H1 (cell line): ENCODE measurements around the gene LRRTM4. TPM values are rescaled to one million over a fixed set of nuclear protein-coding genes. Genes with fewer than 3 reads are reported as not detected.

Experiments
- CTCF ChIA-PET: fragments of 300-600 bp; sonication (Branson Sonifier 250); formaldehyde crosslinking; loops from one replicate; lab custom pipeline; 2021; ENCODE audit not compliant: partially characterized antibody; lab: Charles Lee
- POLR2A ChIA-PET: fragments of 300-600 bp; sonication (Branson Sonifier 250); formaldehyde crosslinking; loops from one replicate; lab custom pipeline; 2021; ENCODE audit warnings: inconsistent platforms; ENCODE audit not compliant: partially characterized antibody; lab: Charles Lee
- DNase-seq, 2 experiments: peaks; one replicate each; pipeline versions ENCODE4 v3.0.0 to v3.0.0-alpha.2; 2010 to 2022; ENCODE audit warnings: low spot score in 2 of 2, low read depth in 1 of 2, mixed read lengths in 1 of 2
- FAIRE-seq: peaks from 2 replicates; lab custom pipeline; 2011; peaks lifted over from hg19 to GRCh38; lab: Jason Lieb, UNC
- H2AFZ ChIP-seq: 2 replicates; pipeline ENCODE4 v1.8.1; 2012; ENCODE audit warnings: low read length, inconsistent platforms
- H2AK5ac ChIP-seq: 2 replicates; pipeline ENCODE4 v1.6.1; 2013; ENCODE audit warnings: low read depth, low read length
- H2BK120ac ChIP-seq: replicated peaks from 2 replicates; pipeline ENCODE3; 2013; ENCODE audit warnings: low read depth, low read length, inconsistent platforms
- H2BK12ac ChIP-seq: 2 replicates; pipeline ENCODE4 v1.6.1; 2013; ENCODE audit warnings: low read depth, low read length
- H2BK15ac ChIP-seq: 2 replicates; pipeline ENCODE4 v1.6.1; 2013; ENCODE audit warnings: low read length
- H2BK20ac ChIP-seq: 2 replicates; pipeline ENCODE4 v1.6.1; 2013; ENCODE audit warnings: low read length
- H2BK5ac ChIP-seq: 2 replicates; pipeline ENCODE4 v1.6.1; 2013; ENCODE audit warnings: low read depth, low read length
- H3K14ac ChIP-seq: 2 replicates; pipeline ENCODE4 v1.6.1; 2013; ENCODE audit warnings: inconsistent platforms; ENCODE audit not compliant: insufficient read length
- H3K18ac ChIP-seq: 2 replicates; pipeline ENCODE4 v1.6.1; 2013; ENCODE audit warnings: low read length; ENCODE audit errors: extremely low read depth
- H3K23ac ChIP-seq: 2 replicates; pipeline ENCODE4 v1.6.1; 2013; ENCODE audit warnings: inconsistent platforms; ENCODE audit not compliant: insufficient read length
- H3K23me2 ChIP-seq: 2 replicates; pipeline ENCODE4 v1.6.1; 2013; ENCODE audit warnings: low read depth, low read length
- H3K27ac ChIP-seq: 2 replicates; pipeline ENCODE4 v1.6.1; 2011; ENCODE audit warnings: low read depth, low read length, inconsistent platforms
- H3K27me3 ChIP-seq, 4 experiments: replicated peaks in 1 of 4; 1 replicate in 1 of 4; 2 replicates in 3 of 4; pipeline versions ENCODE4 v1.6.1 to v1.8.1; 2011 to 2013; ENCODE audit warnings: low read length in 3 of 4, mild to moderate bottlenecking in 3 of 4, inconsistent platforms in 2 of 4, mixed read lengths in 2 of 4, moderate library complexity in 1 of 4; ENCODE audit not compliant: control insufficient read depth in 3 of 4, insufficient read depth in 3 of 4; ENCODE audit errors: extremely low read depth in 1 of 4
- H3K36me3 ChIP-seq, 4 experiments: 2 replicates each; pipeline versions ENCODE4 v1.6.1 to v1.8.1; 2011 to 2013; ENCODE audit warnings: mild to moderate bottlenecking in 4 of 4, low read length in 3 of 4, moderate library complexity in 2 of 4, control low read depth in 1 of 4, inconsistent platforms in 1 of 4; ENCODE audit not compliant: insufficient read depth in 4 of 4, control insufficient read depth in 2 of 4
- H3K4ac ChIP-seq: replicated peaks from 2 replicates; pipeline ENCODE3; 2013; ENCODE audit warnings: low read length, low read depth, mixed read lengths, inconsistent platforms; ENCODE audit not compliant: insufficient read length
- H3K4me1 ChIP-seq, 4 experiments: replicated peaks in 1 of 4; 1 replicate in 1 of 4; 2 replicates in 3 of 4; pipeline versions ENCODE4 v1.6.1 to v1.8.1; 2011 to 2013; ENCODE audit warnings: low read length in 3 of 4, inconsistent platforms in 2 of 4, mixed read lengths in 1 of 4; ENCODE audit not compliant: insufficient read depth in 4 of 4, control insufficient read depth in 3 of 4
- H3K4me2 ChIP-seq, 2 experiments: 2 replicates each; pipeline versions ENCODE4 v1.6.1 to v1.8.1; 2011 to 2013; ENCODE audit warnings: low read depth in 2 of 2, low read length in 2 of 2, control low read depth in 1 of 2, inconsistent platforms in 1 of 2, mild to moderate bottlenecking in 1 of 2; ENCODE audit not compliant: insufficient read depth in 1 of 2
- H3K4me3 ChIP-seq, 4 experiments: fragments of 200-600, 300-600 bp in 1 of 4; sonication (generic), shearing (Covaris generic), sonication (Bioruptor Twin) in 1 of 4; 2 replicates each; pipeline versions ENCODE4 v1.5.1 to v1.8.1; 2011 to 2016; ENCODE audit warnings: low read length in 4 of 4, low read depth in 3 of 4, control low read depth in 2 of 4, inconsistent platforms in 2 of 4, mild to moderate bottlenecking in 2 of 4, mixed read lengths in 1 of 4, moderate library complexity in 1 of 4; ENCODE audit not compliant: insufficient read depth in 2 of 4; ENCODE audit errors: extremely low read depth in 1 of 4
- H3K56ac ChIP-seq: replicated peaks from 2 replicates; pipeline ENCODE3; 2013; ENCODE audit warnings: low read depth, mild to moderate bottlenecking, mixed read lengths, low read length, inconsistent platforms; ENCODE audit not compliant: insufficient read length
- H3K79me1 ChIP-seq: 2 replicates; pipeline ENCODE4 v1.6.1; 2013; ENCODE audit warnings: low read depth, low read length, control low read depth
- H3K79me2 ChIP-seq, 2 experiments: 2 replicates each; pipeline versions ENCODE4 v1.6.1 to v1.8.1; 2012 to 2013; ENCODE audit warnings: low read length in 2 of 2, mild to moderate bottlenecking in 2 of 2, inconsistent platforms in 1 of 2; ENCODE audit not compliant: insufficient read depth in 2 of 2, control insufficient read depth in 1 of 2
- H3K9ac ChIP-seq, 4 experiments: replicated peaks in 1 of 4; 1 replicate in 1 of 4; 2 replicates in 3 of 4; pipeline versions ENCODE4 v1.6.1 to v1.8.1; 2011 to 2013; ENCODE audit warnings: low read depth in 3 of 4, low read length in 3 of 4, control low read depth in 2 of 4, mild to moderate bottlenecking in 2 of 4, moderate library complexity in 2 of 4, inconsistent platforms in 1 of 4; ENCODE audit errors: extremely low read depth in 1 of 4
- H3K9me3 ChIP-seq, 2 experiments: 2 replicates each; pipeline versions ENCODE4 v1.6.1 to v1.8.1; 2012 to 2013; ENCODE audit warnings: mild to moderate bottlenecking in 2 of 2, moderate library complexity in 2 of 2, control low read depth in 1 of 2, inconsistent platforms in 1 of 2, low read depth in 1 of 2, low read length in 1 of 2, mixed read lengths in 1 of 2; ENCODE audit not compliant: insufficient read depth in 2 of 2
- H4K20me1 ChIP-seq, 2 experiments: replicated peaks in 1 of 2; 2 replicates each; pipeline versions ENCODE3 to v1.8.1; 2011 to 2013; ENCODE audit warnings: inconsistent platforms in 2 of 2, low read length in 2 of 2, mild to moderate bottlenecking in 1 of 2; ENCODE audit not compliant: insufficient read depth in 2 of 2, control insufficient read depth in 1 of 2
- H4K5ac ChIP-seq: 2 replicates; pipeline ENCODE4 v1.6.1; 2013; ENCODE audit warnings: low read length, low read depth, mixed read lengths, inconsistent platforms; ENCODE audit not compliant: insufficient read length
- H4K8ac ChIP-seq: 2 replicates; pipeline ENCODE4 v1.8.0; 2013; ENCODE audit warnings: mild to moderate bottlenecking, moderate library complexity, low read length, inconsistent platforms; ENCODE audit not compliant: insufficient read depth; ENCODE audit errors: extremely low read depth
- H4K91ac ChIP-seq: replicated peaks from 2 replicates; pipeline ENCODE3; 2013; ENCODE audit warnings: low read length, mixed read lengths, inconsistent platforms; ENCODE audit not compliant: insufficient read length
- CHD2 ChIP-seq: IDR thresholded peaks from 2 replicates; pipeline ENCODE4 v1.6.1; 2012; ENCODE audit warnings: low read length, improper control_type of control experiment
- CTBP2 ChIP-seq: IDR thresholded peaks from 2 replicates; pipeline ENCODE4 v1.7.0; 2011; ENCODE audit warnings: borderline replicate concordance, mild to moderate bottlenecking, moderate library complexity, mixed read lengths, low read length; ENCODE audit not compliant: insufficient read depth, insufficient read length
- JUN ChIP-seq: IDR thresholded peaks from 2 replicates; pipeline ENCODE4 v1.6.1; 2011; ENCODE audit warnings: low read depth, mild to moderate bottlenecking, improper control_type of control experiment, low read length
- MAFK ChIP-seq: IDR thresholded peaks from 2 replicates; pipeline ENCODE4 v1.6.1; 2012; ENCODE audit warnings: low read depth, mild to moderate bottlenecking, improper control_type of control experiment, low read length
- SIRT6 ChIP-seq: IDR thresholded peaks from one replicate; pipeline ENCODE4 v1.7.1; 2012; ENCODE audit warnings: low read length, inconsistent platforms
- WGBS, 2 experiments: shearing (Covaris generic) in 1 of 2; methylation state at CpG; one replicate each; pipeline versions ENCODE4 v1.1.6 to v1.1.7; 2013 to 2015; ENCODE audit warnings: low lambda C conversion rate in 2 of 2, mixed read lengths in 2 of 2, inconsistent platforms in 1 of 2, low coverage in 1 of 2, missing lambda C conversion rate in 1 of 2; ENCODE audit not compliant: insufficient replicate concordance in 2 of 2, insufficient coverage in 1 of 2, insufficient read length in 1 of 2; ENCODE audit errors: extremely low coverage in 1 of 2, missing lambda C conversion rate in 1 of 2; 5-methylcytosine and 5-hydroxymethylcytosine counted together
- polyA plus RNA-seq, 7 experiments: library from polyadenylated mRNA; depleted of rRNA in 3 of 7; stranded (reverse) in 5 of 7; unstranded in 2 of 7; fragments of >200 nt in 5 of 7; fragments of 200-250 nt in 2 of 7; gene quantifications; 1 replicate in 5 of 7; 2 replicates in 1 of 7; 4 replicates in 1 of 7; pipeline versions ENCODE4 v1.2.1 to v1.2.3, GENCODE V29; 2011 to 2013; ENCODE audit warnings: missing spikeins in 2 of 7, mixed read lengths in 2 of 7
- total RNA-seq: library from RNA; stranded (reverse); fragmentation: NEBNext Ultra II Directional; extraction: Animal tissue kit (Norgen Biotek cat#: 25700); gene quantifications from 2 replicates; pipeline ENCODE4 v1.2.1, GENCODE V29; 2021
- TF ChIP-seq, protein P1 (sequence below), 3 experiments: IDR thresholded peaks; 1 replicate in 2 of 3; 2 replicates in 1 of 3; pipeline versions ENCODE4 v1.5.1 to v1.6.1; 2011; ENCODE audit warnings: low read length in 3 of 3, mild to moderate bottlenecking in 3 of 3, inconsistent platforms in 2 of 3, low read depth in 1 of 3, moderate library complexity in 1 of 3; ENCODE audit not compliant: insufficient read depth in 1 of 3; ENCODE audit errors: control extremely low read depth in 1 of 3

LRRTM4 gene
- total and polyA plus RNA-seq, 2 of the 8 experiments (the other 6 are each of a cell fraction or from before 2014, with no cell fraction given) = 3.6 to 9.5 TPM

DNA sequence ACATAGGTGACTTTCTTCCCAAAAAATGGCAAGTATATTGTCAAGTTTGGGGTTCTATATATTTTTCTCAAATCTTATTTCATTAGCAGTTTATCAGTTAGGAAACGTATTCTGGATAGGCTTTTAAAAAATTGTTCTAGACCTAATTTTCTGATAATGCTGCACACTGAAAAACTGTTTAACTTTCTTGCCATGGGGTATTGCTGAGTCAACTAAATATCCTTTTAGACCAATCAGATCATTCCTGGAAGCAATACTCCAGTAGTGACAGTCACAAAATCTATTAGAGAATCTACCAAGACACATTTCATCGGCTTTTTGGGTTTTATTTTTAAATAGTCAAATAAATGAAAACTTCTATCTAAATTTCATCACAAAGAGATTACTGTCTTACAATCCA lies 440.6 kb downstream of the LRRTM4 start:
- Histone ChIP-seq H3K4me2 (no peak overlapping the region), H3K9me3 (no peaks in the 10 kb centered on the region), H3K4me1 (peaks cover 0 to 15% (median 2%) of the 10 kb centered on the region in 4 experiments; a peak in 4 of 7 replicates), H2BK5ac (no peak overlapping the region), H2AK5ac (no peak overlapping the region), H3K56ac (no peak overlapping the region), H3K14ac (no peak overlapping the region), H3K18ac (no peak overlapping the region), H3K4ac (no peak overlapping the region), H3K27me3 (no peaks in the 10 kb centered on the region), H3K79me1 (no peaks in the 10 kb centered on the region), H2AFZ (no peak overlapping the region), H3K4me3 (no peak overlapping the region), H2BK120ac (no peak overlapping the region), H4K91ac (no peak overlapping the region), H4K5ac (no peak overlapping the region), H3K23ac (no peak overlapping the region), H4K20me1 (no peaks in the 10 kb centered on the region), H4K8ac (no peak overlapping the region), H2BK20ac (no peak overlapping the region), H2BK15ac (no peak overlapping the region), H3K27ac (no peak overlapping the region), H3K23me2 (no peaks in the 10 kb centered on the region; the same call in 1 of the 2 replicates), H3K9ac (no peak overlapping the region), H3K79me2 (peaks cover 0 to 6% of the 10 kb centered on the region in 2 experiments; a peak in 1 of 4 replicates), H2BK12ac (no peak overlapping the region), H3K36me3 (no peaks in the 10 kb centered on the region)
- 90% methylated on average over 2 of the region's 2 CpGs; no CpG with 5 or more reads in 1 of the 2 experiments for WGBS, 2 experiments
- no peak for TF ChIP-seq JUN
- TF ChIP-seq CHD2 = no peak
- peak; percentile 47; the same call in 1 of the 2 replicates for TF ChIP-seq MAFK
- no peak for TF ChIP-seq CTBP2
- TF ChIP-seq SIRT6 = no peak
- TF ChIP-seq, protein P1, sequence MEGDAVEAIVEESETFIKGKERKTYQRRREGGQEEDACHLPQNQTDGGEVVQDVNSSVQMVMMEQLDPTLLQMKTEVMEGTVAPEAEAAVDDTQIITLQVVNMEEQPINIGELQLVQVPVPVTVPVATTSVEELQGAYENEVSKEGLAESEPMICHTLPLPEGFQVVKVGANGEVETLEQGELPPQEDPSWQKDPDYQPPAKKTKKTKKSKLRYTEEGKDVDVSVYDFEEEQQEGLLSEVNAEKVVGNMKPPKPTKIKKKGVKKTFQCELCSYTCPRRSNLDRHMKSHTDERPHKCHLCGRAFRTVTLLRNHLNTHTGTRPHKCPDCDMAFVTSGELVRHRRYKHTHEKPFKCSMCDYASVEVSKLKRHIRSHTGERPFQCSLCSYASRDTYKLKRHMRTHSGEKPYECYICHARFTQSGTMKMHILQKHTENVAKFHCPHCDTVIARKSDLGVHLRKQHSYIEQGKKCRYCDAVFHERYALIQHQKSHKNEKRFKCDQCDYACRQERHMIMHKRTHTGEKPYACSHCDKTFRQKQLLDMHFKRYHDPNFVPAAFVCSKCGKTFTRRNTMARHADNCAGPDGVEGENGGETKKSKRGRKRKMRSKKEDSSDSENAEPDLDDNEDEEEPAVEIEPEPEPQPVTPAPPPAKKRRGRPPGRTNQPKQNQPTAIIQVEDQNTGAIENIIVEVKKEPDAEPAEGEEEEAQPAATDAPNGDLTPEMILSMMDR (IDR thresholded peaks at IDR 0.05; ENCODE audit: control extremely low read depth in 1 of 3, insufficient read depth in 1 of 3, low read depth in 1 of 3, low read length in 3 of 3) = no peak
- CTCF ChIA-PET = no interaction called here
- no peak for FAIRE-seq
- no peak for DNase-seq
- POLR2A ChIA-PET = no interaction called here
